Stimulated activated CD8-positive, alpha-beta memory T cell treated with anti-CD3 and anti-CD28 coated beads, Interleukin-15, amount 100 ng/mL, for 4 hours (primary cell): Measurements from ENCODE around the gene STBD1.
A peak's percentile ranks its signal among the peaks of the same experiment; 100 is the strongest.
"Not testable (repeated sequence)": the region's sequence is repeated elsewhere in the genome, so short reads cannot be mapped to it uniquely, and the experiment has no call there.

Experiments
- DNase-seq, 2 donors: peaks; one replicate each; pipeline ENCODE4 v3.0.0-alpha.2; 2020; ENCODE audit warnings: low read depth in 2 of 2

The STBD1 gene

DNA sequence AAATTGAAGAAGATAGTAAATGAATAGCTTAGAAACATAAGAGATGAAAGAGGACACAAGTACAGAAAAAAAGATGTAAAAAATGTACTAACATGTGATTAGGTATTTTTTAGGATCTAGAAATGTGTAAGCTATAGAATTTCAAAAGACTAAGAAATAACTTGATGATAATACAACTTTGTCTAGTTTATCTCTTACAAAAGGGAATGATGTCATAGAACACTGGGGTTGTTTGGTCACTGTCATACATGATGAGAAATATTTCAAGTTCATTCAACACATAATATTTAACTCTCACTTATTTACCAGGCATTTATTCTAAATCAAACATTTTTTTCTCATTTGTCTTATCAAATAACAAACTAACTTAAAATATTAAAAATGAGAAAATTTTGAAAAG, 18.5 kb downstream of the STBD1 start:
- DNase-seq = no peak

DNA sequence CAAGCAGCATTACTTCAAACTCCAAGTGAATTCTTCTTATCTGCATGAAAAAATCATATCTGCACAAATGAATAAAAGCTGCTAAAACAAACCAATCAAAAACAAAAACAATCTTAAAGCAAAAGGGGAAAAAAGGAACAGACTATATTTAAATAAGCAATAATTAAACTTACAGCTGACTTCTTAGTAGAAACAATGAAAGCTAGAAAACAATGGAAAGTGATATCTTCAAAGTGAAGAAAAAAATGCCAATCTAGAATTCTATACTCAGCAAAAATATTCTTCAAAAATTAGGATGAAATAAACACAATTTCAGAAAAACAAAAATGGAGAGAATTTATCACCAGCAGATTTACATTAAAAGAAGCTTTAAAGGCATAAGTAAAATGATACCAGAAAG, 20.0 kb downstream of the STBD1 start:
- no peak for DNase-seq

DNA sequence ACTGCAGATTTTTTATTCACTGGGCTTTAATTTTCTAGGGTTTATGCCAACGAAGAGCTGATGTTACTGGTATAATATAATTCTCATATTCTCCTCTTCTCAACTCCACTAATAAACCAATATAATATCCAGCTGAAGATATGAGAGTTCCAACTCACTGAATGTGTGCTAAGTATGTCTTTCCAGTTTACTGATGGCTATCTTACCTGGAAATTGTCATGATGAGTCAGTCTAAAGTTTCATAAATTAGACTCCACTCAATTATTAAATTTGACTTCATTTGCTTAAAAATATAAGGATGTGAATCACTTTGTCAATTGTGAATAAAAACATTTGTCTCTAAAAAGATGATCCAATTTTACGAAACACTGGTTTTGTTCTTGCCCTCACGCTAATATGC, 28.4 kb downstream of the STBD1 start:
- no peak for DNase-seq

DNA sequence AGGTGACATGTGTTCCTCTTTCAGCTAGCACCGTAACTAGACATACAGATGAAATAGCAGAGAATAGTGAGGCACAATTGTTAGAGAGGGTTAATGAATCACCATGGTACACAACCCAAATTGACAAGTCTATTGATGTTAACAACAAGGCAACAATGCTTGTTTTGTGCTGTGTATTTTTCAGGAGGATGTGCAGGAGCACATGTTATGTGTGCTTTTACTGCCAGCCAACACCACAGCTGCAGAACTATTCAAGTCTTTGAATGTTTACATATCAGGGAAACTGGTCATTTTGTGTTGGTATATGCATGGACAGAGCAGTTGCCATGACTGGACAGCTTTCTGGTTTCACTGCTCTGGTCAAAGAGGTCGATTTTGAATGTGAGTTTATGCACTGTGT, 32.8 kb downstream of the STBD1 start:
- DNase-seq = no peak

DNA sequence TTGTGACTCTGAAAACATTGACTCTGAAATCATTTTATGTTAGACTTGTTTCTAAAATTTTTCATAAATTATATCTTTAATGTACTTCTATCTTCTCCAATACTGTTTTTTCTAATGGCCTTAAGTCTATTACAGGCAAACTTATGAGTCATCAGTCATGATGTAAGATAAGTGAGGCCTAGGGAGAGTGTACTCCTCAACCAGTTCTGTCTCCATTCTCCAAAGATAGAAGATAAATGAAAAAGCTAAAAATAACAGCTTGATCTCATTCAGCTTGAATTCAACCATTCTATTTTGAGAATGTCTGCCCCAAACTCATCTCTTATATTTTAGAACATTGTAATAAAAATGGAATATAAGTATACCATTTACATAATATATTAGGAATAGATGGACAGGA, 34.5 kb downstream of the STBD1 start:
- no peak for DNase-seq

DNA sequence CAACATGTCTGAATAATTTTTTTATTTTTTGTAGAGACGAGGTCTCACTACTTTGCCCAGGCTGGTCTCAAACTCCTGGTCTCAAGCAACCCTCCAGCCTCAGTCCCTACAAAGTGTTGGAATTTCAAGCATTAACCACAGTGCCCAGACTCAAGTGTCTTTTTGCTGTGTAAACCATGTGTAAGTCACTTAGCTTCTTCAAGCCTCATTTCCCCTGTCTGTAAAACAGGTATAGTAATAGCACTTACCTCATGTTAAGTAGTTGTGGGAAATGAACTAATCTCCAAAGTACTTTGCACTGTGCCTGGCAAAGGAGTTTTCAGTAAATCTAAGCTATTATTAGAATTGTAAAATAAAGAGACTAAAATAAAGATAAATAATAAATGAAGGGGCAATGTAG, 35.7 kb downstream of the STBD1 start:
- no peak for DNase-seq

DNA sequence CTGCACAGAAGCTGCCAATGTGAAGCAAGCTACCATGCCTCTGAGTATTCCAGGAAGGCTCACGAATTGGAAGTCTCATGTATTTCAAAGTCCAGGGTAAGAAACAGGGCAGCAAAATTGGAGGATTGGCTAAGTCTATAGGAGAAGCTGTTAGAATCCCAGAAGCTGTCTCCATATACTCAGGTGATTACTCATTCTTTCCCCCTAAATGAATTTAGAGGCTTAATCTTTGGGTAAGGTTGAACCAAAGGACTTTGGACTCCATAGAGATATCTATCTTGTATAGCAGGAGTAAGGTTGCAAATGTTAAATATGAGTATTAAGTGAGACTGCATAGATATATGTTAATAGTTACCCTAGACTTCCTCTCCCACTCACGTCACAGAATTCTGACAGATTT, 36.3 kb downstream of the STBD1 start:
- no peak for DNase-seq

DNA sequence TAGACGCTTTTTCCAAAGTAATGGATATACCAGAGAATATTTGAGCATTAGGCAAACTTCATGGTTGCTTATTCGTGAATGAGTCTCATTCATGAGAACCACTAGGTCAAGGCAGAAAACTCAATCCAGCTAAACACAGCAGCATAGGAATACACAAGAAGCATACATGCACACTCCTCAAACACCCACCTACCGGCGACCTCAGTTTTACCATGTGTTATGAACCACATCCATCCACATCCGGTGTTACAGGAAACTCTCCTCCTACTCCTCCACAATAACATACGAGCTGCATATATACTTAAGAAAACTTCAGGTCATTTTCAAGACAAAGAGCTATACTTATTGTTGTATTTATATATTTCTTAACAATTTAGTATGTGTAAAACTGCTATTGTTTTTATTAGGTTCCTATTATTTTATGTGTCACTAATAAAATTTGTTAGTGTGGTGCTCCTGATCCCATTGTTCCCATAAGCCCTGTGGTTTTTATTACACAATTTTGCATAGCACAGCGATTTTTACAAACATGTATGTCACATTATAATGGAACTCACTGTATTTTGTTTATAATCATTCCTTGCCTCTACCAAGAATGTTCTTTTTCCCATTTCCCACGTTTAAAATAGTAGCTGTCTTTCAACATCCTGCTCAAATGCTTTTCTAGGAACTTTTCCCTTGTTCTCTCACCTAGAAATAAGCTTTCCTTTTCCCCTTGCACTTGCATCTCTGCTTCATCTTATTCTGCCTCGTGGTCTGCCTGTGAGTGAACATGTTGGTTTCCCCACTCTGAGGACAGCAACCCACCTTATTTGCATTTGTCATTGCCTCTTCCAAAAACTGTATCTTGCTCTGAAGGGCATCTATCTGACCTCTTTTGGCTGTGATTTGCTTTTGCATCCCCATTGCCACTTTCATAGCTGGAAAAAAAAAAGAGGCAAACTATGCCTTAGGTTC, 48.3 kb downstream of the STBD1 start:
- peak in 1 of 2 donors; percentile 7 for DNase-seq

DNA sequence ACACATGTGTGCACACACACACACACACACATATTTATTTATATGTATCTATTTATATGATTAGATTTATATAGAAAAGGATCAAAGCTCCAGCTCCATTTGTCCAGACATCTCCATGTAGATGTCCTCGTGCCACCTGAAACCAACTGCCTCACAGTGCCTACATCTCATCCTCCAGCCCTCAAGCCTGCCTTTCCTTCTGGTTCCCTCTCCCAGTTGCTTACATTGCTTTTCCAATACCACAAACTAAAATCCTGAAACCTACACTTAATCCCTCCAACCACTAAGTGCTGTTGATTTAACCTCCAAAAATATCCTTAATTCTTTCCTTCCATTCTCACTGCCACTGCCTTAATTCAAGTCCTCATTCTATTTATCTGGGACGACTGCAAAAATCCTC, 51.4 kb downstream of the STBD1 start:
- DNase-seq = no peak

DNA sequence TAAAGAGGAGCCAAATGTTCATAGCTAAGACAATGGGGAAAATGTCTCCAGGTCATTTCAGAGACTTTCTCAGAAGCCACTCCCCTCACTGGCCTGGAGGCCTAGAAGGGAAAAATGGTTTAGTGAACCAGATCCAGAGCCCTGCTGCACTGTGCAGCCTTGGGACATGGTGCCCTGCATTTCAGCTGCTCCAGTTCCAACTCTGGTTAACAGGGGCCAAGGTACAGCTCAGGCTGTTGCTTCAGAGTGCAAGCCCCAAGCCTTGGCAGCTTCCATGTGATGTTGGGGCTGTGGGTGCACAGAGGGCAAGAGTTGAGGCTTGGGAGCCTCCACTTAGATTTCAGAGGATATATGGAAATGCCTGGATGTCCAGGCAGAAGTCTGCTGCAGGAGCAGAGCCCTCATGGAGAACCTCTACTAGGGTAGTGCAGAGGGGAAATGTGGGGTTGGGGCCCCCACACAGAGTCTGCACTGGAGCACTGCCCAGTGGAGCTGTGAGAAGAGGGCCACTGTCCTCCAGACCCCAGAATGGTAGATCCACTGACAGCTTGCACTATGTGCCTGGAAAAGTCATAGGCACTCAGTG, 53.4 kb downstream of the STBD1 start:
- DNase-seq = not testable (repeated sequence)
